ENCODE data around the gene HSFX3. TPM values are rescaled to one million over a fixed set of nuclear protein-coding genes. Genes with fewer than 3 reads are reported as not detected.

Gene HSFX3
- total RNA-seq, 1 donor from 2014 or later = not detected

DNA sequence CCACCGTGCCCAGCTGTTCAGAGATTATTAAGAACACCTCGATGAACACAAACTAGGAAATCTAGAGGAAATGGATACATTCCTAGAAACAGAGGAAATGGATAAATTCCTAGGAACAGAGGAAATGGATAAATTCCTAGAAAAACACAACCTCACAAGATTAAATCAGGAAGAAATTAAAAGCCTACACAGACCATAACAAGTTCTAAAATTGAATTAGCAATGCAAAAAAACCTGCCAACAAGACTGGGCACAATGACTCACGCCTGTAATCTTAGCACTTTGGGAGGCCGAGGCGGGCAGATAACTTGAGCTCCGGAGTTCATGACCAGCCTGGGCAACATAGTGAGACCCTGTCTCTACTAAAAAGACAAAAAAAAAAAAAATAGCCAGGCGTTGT is 31.5 kb downstream of the HSFX3 start:
- Mint-ChIP-seq H3K27ac (no peak overlapping the region), H3K36me3 (no peaks in the 10 kb centered on the region), H3K4me3 (no peak overlapping the region), H3K27me3 (ENCODE audit: low read depth) (peaks cover 2% of the 10 kb centered on the region), H3K4me1 (peaks cover 7% of the 10 kb centered on the region), H3K9me3 (peaks cover 40% of the 10 kb centered on the region)
- DNase-seq (ENCODE audit: low spot score in 2 of 2, unreplicated experiment in 2 of 2) = no peak
- TF ChIP-seq, protein P1, sequence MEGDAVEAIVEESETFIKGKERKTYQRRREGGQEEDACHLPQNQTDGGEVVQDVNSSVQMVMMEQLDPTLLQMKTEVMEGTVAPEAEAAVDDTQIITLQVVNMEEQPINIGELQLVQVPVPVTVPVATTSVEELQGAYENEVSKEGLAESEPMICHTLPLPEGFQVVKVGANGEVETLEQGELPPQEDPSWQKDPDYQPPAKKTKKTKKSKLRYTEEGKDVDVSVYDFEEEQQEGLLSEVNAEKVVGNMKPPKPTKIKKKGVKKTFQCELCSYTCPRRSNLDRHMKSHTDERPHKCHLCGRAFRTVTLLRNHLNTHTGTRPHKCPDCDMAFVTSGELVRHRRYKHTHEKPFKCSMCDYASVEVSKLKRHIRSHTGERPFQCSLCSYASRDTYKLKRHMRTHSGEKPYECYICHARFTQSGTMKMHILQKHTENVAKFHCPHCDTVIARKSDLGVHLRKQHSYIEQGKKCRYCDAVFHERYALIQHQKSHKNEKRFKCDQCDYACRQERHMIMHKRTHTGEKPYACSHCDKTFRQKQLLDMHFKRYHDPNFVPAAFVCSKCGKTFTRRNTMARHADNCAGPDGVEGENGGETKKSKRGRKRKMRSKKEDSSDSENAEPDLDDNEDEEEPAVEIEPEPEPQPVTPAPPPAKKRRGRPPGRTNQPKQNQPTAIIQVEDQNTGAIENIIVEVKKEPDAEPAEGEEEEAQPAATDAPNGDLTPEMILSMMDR (IDR thresholded peaks at IDR 0.05; ENCODE audit: unreplicated experiment) = no peak

GRCh38 chrX:149517308-149517707 is 32.4 kb downstream of the HSFX3 start:
- H3K9me3 Mint-ChIP-seq = peaks cover 37% of the 10 kb centered on the region
- DNase-seq (ENCODE audit: low spot score in 2 of 2, unreplicated experiment in 2 of 2) = no peak
- TF ChIP-seq, protein P1 (IDR thresholded peaks at IDR 0.05; ENCODE audit: unreplicated experiment) = no peak
- peaks cover 10% of the 10 kb centered on the region for H3K4me1 Mint-ChIP-seq
- H3K4me3 Mint-ChIP-seq = no peak overlapping the region
- H3K27ac Mint-ChIP-seq = no peak overlapping the region
- no peaks in the 10 kb centered on the region for H3K36me3 Mint-ChIP-seq
- peaks cover 2% of the 10 kb centered on the region for H3K27me3 Mint-ChIP-seq (ENCODE audit: low read depth)

DNA sequence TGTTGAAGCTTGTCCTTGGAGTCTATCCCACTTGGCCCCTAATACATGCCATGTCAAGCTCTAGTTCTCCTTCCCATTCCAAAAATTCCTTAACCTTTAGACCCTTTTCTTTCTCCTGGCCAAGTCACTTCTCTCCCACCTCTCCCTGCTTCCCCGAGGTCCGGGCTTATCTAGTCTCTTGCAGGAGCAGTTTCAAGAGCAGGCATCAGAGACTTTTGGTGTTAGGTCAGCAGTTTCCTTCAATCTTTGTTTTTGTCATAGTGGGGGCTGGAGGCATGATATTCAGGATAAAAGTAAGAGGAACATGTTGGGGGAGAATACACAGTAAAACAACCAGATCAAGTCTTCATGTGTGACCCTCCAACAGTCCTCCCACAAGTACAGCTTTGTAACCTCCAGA is 33.1 kb downstream of the HSFX3 start:
- peaks cover 33% of the 10 kb centered on the region for H3K9me3 Mint-ChIP-seq

GRCh38 chrX:149515954-149516602 is 33.6 kb downstream of the HSFX3 start:
- no peaks in the 10 kb centered on the region for H3K36me3 Mint-ChIP-seq
- peaks cover 2% of the 10 kb centered on the region for H3K27me3 Mint-ChIP-seq (ENCODE audit: low read depth)
- H3K4me3 Mint-ChIP-seq = no peak overlapping the region
- TF ChIP-seq, protein P1 (IDR thresholded peaks at IDR 0.05; ENCODE audit: unreplicated experiment) = no peak
- DNase-seq (ENCODE audit: low spot score in 2 of 2, unreplicated experiment in 2 of 2) = no peak
- peaks cover 19% of the 10 kb centered on the region for H3K4me1 Mint-ChIP-seq
- no peak overlapping the region for H3K27ac Mint-ChIP-seq
- peaks cover 33% of the 10 kb centered on the region for H3K9me3 Mint-ChIP-seq

More for the DNA sequence above, 33.1 kb downstream of the HSFX3 start:
- no peak for DNase-seq (ENCODE audit: low spot score in 2 of 2, unreplicated experiment in 2 of 2)
- peaks cover 2% of the 10 kb centered on the region for H3K27me3 Mint-ChIP-seq (ENCODE audit: low read depth)
- H3K4me1 Mint-ChIP-seq = peaks cover 14% of the 10 kb centered on the region
- no peak overlapping the region for H3K27ac Mint-ChIP-seq
- H3K36me3 Mint-ChIP-seq = no peaks in the 10 kb centered on the region
- H3K4me3 Mint-ChIP-seq = no peak overlapping the region
- TF ChIP-seq, protein P1 (IDR thresholded peaks at IDR 0.05; ENCODE audit: unreplicated experiment) = no peak

- peaks cover 21% of the 10 kb centered on the region for H3K9me3 Mint-ChIP-seq
- TF ChIP-seq, protein P1 (IDR thresholded peaks at IDR 0.05; ENCODE audit: unreplicated experiment) = no peak
- no peak overlapping the region for H3K4me3 Mint-ChIP-seq
- no peak for DNase-seq (ENCODE audit: low spot score in 2 of 2, unreplicated experiment in 2 of 2)
- H3K27ac Mint-ChIP-seq = no peak overlapping the region
- H3K27me3 Mint-ChIP-seq (ENCODE audit: low read depth) = no peaks in the 10 kb centered on the region
- H3K4me1 Mint-ChIP-seq = peaks cover 22% of the 10 kb centered on the region
- no peaks in the 10 kb centered on the region for H3K36me3 Mint-ChIP-seq
These were observed 35.8 kb downstream of the HSFX3 start for GRCh38 chrX:149513825-149514428.

Measured in mesothelial cell of epicardium (in vitro differentiated cells).